Brain microvascular endothelial cell (primary cell): ENCODE data around the gene C15orf40.

Source experiments
- DNase-seq: peaks from one replicate; pipeline ENCODE4 v3.0.0-alpha.2; 2020
- H3K27ac ChIP-seq: fragments of 250-450 bp; sonication (Bioruptor Pico); 2 replicates; pipeline ENCODE4 v1.5.1; 2020; ENCODE audit warnings: mild to moderate bottlenecking, moderate library complexity
- H3K27me3 ChIP-seq: fragments of 250-450 bp; sonication (Bioruptor Pico); replicated peaks from 2 replicates; pipeline ENCODE4 v1.5.1; 2020; ENCODE audit warnings: mild to moderate bottlenecking
- H3K36me3 ChIP-seq: fragments of 250-450 bp; sonication (Bioruptor Pico); replicated peaks from 2 replicates; pipeline ENCODE4 v1.5.1; 2020; ENCODE audit warnings: mild to moderate bottlenecking
- H3K4me3 ChIP-seq: 2 replicates; pipeline ENCODE4 v1.5.1; 2011; ENCODE audit warnings: low read depth, mild to moderate bottlenecking, control low read depth, low read length, moderate library complexity
- CTCF ChIP-seq: IDR thresholded peaks from 2 replicates; pipeline ENCODE4 v1.5.1; 2011; ENCODE audit warnings: low read depth, mild to moderate bottlenecking, moderate library complexity, low read length, control low read depth, inconsistent platforms; ENCODE audit errors: missing control alignments
- in situ Hi-C: cut with HindIII; loops from 2 replicates; pipeline ENCODE4 v1.10.0; 2017; ENCODE audit warnings: low sequenced_read_pairs, low pct_ligation_motif_present

C15orf40 gene

GRCh38 chr15:83011271-83012075 is at the start of gene C15orf40:
Gene C15orf40, minus strand, starts transcription at chr15:83011639. Its CDS starts 32 bp downstream, at chr15:83011607.
- H3K27ac ChIP-seq = peak within 1 kb of the TSS; percentile 51
- in situ Hi-C loops = no loop called here
- DNase-seq = peak; percentile 75
- peak within 1 kb of the TSS; percentile 98 for H3K4me3 ChIP-seq
- H3K36me3 ChIP-seq = peaks cover 26% of the 10 kb centered on the region
- peak; percentile 71 for TF ChIP-seq CTCF
- no peaks in the 10 kb centered on the region for H3K27me3 ChIP-seq

- Histone ChIP-seq H3K27me3 (no peaks in the 10 kb centered on the region), H3K4me3 (no peak overlapping the region), H3K36me3 (peaks cover 12% of the 10 kb centered on the region), H3K27ac (no peak overlapping the region)
- DNase-seq = no peak
- in situ Hi-C loops = no loop called here
- TF ChIP-seq CTCF = no peak
Observed at GRCh38 chr15:83057696-83058376, 46.4 kb upstream of the C15orf40 start.

GRCh38 chr15:83057002-83057401 is 45.6 kb upstream of the C15orf40 start:
- H3K36me3 ChIP-seq = peaks cover 14% of the 10 kb centered on the region
- in situ Hi-C loops = no loop called here
- no peak for DNase-seq
- H3K27ac ChIP-seq = no peak overlapping the region
- TF ChIP-seq CTCF = no peak
- H3K27me3 ChIP-seq = no peaks in the 10 kb centered on the region
- no peak overlapping the region for H3K4me3 ChIP-seq

- no peaks in the 10 kb centered on the region for H3K27me3 ChIP-seq
- peaks cover 22% of the 10 kb centered on the region for H3K36me3 ChIP-seq
- H3K4me3 ChIP-seq = no peak overlapping the region
- peak overlapping the region; percentile 36 for H3K27ac ChIP-seq
- peak; percentile 44 for DNase-seq
- in situ Hi-C loops = no loop called here
- TF ChIP-seq CTCF = no peak
Observed at GRCh38 chr15:83053151-83053550, 41.7 kb upstream of the C15orf40 start.

- Histone ChIP-seq H3K27ac (peak overlapping the region; percentile 31), H3K36me3 (peaks cover 29% of the 10 kb centered on the region), H3K4me3 (no peak overlapping the region), H3K27me3 (no peaks in the 10 kb centered on the region)
- DNase-seq = peak; percentile 66
- in situ Hi-C loops = no loop called here
- no peak for TF ChIP-seq CTCF
Observed at GRCh38 chr15:83046558-83047127, 35.2 kb upstream of the C15orf40 start.
